Left hindlimb (tissue), 1 donor: ENCODE measurements around the gene PDZD7.

Source experiments
- DNase-seq: peaks from one replicate; pipeline ENCODE4 v3.0.0-alpha.2; 2018

PDZD7 gene

DNA sequence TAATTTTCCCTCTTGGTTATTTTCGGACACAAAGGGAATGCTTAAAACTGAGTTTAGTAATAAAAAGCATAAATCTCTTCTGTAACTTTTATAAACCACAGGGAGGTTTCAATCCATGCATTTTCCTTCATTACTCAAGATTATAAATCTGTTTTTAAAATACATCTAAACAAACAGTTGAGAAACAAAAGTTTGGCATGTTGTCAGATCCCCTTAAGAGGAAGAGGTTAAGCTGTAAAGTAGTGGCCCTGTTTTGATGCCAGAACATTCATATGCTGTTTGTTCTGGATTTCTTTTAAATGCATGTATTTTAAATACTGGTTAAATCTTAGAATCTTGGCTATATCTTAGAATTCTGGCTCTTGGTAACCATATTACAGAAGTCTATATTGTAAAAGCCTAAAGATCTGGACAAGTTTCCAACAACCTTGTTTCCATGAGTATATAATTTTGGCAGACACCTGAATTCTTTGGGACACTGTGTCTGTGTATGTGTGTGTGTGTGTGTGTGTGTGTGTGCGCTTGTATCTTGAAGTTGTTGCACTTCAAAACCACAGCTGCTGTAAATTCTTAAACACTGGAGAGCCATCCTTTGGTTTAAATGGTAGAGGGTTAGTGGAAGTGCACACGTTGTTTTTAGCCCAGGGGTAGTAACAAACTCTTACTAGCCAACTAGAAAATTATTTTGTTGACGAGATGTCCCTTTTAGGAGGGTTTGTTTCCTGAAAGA lies 68.4 kb downstream of the PDZD7 start:
- no peak for DNase-seq

DNA sequence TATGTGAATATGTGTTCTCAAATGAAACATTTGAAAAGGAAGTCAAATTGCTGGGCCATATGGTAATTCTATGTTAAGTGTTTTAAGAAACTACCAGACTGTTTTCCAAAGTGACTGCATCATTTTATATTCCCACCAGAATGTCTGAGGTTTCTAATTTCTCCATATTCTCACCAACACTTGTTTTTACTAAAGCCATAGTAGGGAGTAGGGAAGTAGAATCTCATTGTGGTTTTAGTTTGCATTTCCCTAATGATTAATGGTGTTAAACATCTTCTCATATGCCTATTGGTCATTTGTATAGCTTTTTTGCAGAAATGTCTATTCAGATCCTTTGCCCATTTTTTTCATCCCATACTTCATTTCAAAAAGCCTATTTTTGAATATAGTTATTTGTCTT lies 70.7 kb downstream of the PDZD7 start:
- no peak for DNase-seq
